K562 (cell line): ENCODE measurements around the gene AGK. TPM values are rescaled to one million over a fixed set of nuclear protein-coding genes. Genes with fewer than 3 reads are reported as not detected.
A peak's percentile ranks its signal among the peaks of the same experiment; 100 is the strongest.

Experiments used
- ATAC-seq: fragments of 200-7000 bp; cut with Tn5 transposase; 3 replicates; pipeline ENCODE4 v1.9.1; 2020; ENCODE audit warnings: moderate library complexity
- BruUV-seq: library from RNA; stranded (reverse); fragments of 400-500 nt; replicated peaks from 2 replicates; lab custom pipeline; 2021; lab: Mats Ljungman, UMichigan
- CTCF ChIA-PET: fragments of 300-600 bp; formaldehyde crosslinking; extraction: SDS; loops from one replicate; lab custom pipeline; 2021; ENCODE audit warnings: low intra/inter-chr PET ratio; lab: Yijun Ruan, JAX
- POLR2A ChIA-PET: fragments of 300-600, 350-650 bp; sonication (Branson Sonifier 250); formaldehyde crosslinking; extraction: SDS; loops from one replicate; lab custom pipeline; 2021; ENCODE audit warnings: antibody characterized with exemption, inconsistent platforms; lab: Yijun Ruan, JAX
- DNase-seq, 4 experiments: peaks; one replicate each; pipeline versions ENCODE4 v3.0.0 to v3.0.0-alpha.2; 2011 to 2018; ENCODE audit warnings: low spot score in 3 of 4, mixed read lengths in 3 of 4; ENCODE audit errors: extremely low read depth in 1 of 4
- FAIRE-seq: peaks from 2 replicates; lab custom pipeline; 2011; peaks lifted over from hg19 to GRCh38; lab: Jason Lieb, UNC
- H2AFZ ChIP-seq: 2 replicates; pipeline ENCODE4 v1.6.0; 2011; ENCODE audit warnings: low read depth, low read length, control low read depth, inconsistent platforms
- H3K27ac ChIP-seq: fragments of 200-600 bp; 3 replicates; pipeline ENCODE4 v1.8.0; 2011; ENCODE audit warnings: low read depth, mild to moderate bottlenecking, control low read depth, inconsistent platforms, low read length, moderate library complexity, mixed read lengths; ENCODE audit errors: extremely low read depth
- H3K27me3 ChIP-seq, 2 experiments: fragments of 300-600 bp in 1 of 2; 2 replicates in 1 of 2; 3 replicates in 1 of 2; pipeline versions ENCODE4 v1.6.0 to v1.8.0; 2011; ENCODE audit warnings: inconsistent platforms in 2 of 2, low read length in 2 of 2, mild to moderate bottlenecking in 1 of 2, mixed read lengths in 1 of 2, moderate library complexity in 1 of 2; ENCODE audit not compliant: control insufficient read depth in 2 of 2, insufficient read depth in 2 of 2
- H3K36me3 ChIP-seq: fragments of 300-600 bp; 3 replicates; pipeline ENCODE4 v1.8.0; 2011; ENCODE audit warnings: mild to moderate bottlenecking, low read length, inconsistent platforms; ENCODE audit not compliant: control insufficient read depth, insufficient read depth
- H3K4me1 ChIP-seq, 2 experiments: fragments of 200-600 bp in 1 of 2; replicated peaks in 1 of 2; 2 replicates in 1 of 2; 3 replicates in 1 of 2; pipeline versions ENCODE4 v1.5.1 to v1.8.0; 2011; ENCODE audit warnings: inconsistent platforms in 2 of 2, low read length in 2 of 2, mild to moderate bottlenecking in 1 of 2, mixed read lengths in 1 of 2, moderate library complexity in 1 of 2; ENCODE audit not compliant: control insufficient read depth in 2 of 2, insufficient read depth in 2 of 2
- H3K4me2 ChIP-seq: 2 replicates; pipeline ENCODE4 v1.6.1; 2011; ENCODE audit warnings: low read length, control low read depth, inconsistent platforms, mixed read lengths; ENCODE audit not compliant: insufficient read depth
- H3K4me3 ChIP-seq: fragments of 200-600 bp; sonication (generic), shearing (Covaris generic); 2 replicates; pipeline ENCODE4 v1.5.1; 2016; ENCODE audit warnings: control low read depth, inconsistent platforms
- H3K79me2 ChIP-seq: fragments of 200-600 bp; 3 replicates; pipeline ENCODE4 v1.8.0; 2011; ENCODE audit warnings: low read length, inconsistent platforms; ENCODE audit not compliant: control insufficient read depth, insufficient read depth
- H3K9ac ChIP-seq, 2 experiments: 2 replicates each; pipeline versions ENCODE4 v1.6.0 to v1.6.1; 2011; ENCODE audit warnings: low read depth in 2 of 2, low read length in 2 of 2, control low read depth in 1 of 2, inconsistent platforms in 1 of 2, mild to moderate bottlenecking in 1 of 2, mixed read lengths in 1 of 2; ENCODE audit not compliant: insufficient read depth in 1 of 2
- H3K9me1 ChIP-seq: one replicate; pipeline ENCODE4 v1.6.0; 2011; ENCODE audit warnings: inconsistent platforms, mild to moderate bottlenecking, low read length, moderate library complexity; ENCODE audit not compliant: control insufficient read depth, insufficient read depth
- H3K9me3 ChIP-seq: replicated peaks from 2 replicates; pipeline ENCODE4 v1.5.1; 2011; ENCODE audit warnings: low read depth, low read length, inconsistent platforms; ENCODE audit not compliant: control insufficient read depth, insufficient read depth
- H4K20me1 ChIP-seq: replicated peaks from 2 replicates; pipeline ENCODE4 v1.6.1; 2011; ENCODE audit warnings: low read length, inconsistent platforms, mixed read lengths; ENCODE audit not compliant: control insufficient read depth, insufficient read depth
- C11orf30 ChIP-seq: fragments of 450-650 bp; IDR thresholded peaks from 2 replicates; pipeline ENCODE4 v1.6.1; 2016; ENCODE audit warnings: low read depth, mild to moderate bottlenecking
- CEBPG ChIP-seq, 3 experiments: fragments of 200-800 bp in 1 of 3; sonication (Bioruptor generic) in 1 of 3; sonication (generic) in 1 of 3; formaldehyde crosslinking in 1 of 3; IDR thresholded peaks in 2 of 3; conservative IDR thresholded peaks in 1 of 3; 2 replicates each; pipeline versions ENCODE4 v1.6.1 to v1.8.0; 2016 to 2022; ENCODE audit warnings: missing compliant biosample characterization in 2 of 3, missing genetic modification characterization in 2 of 3, mild to moderate bottlenecking in 1 of 3, missing genetic modification reagents in 1 of 3
- FOXP4 ChIP-seq: sonication (generic); formaldehyde crosslinking; IDR thresholded peaks from 2 replicates; pipeline ENCODE4 v1.8.0; 2022; ENCODE audit warnings: mild to moderate bottlenecking, missing genetic modification reagents, borderline replicate concordance
- RBM39 ChIP-seq: fragments of 200-400 bp; formaldehyde crosslinking; optimal IDR thresholded peaks from 2 replicates; pipeline ENCODE3; 2018; ENCODE audit warnings: low read depth, low read length
- TRIM24 ChIP-seq, 2 experiments: fragments of 450-650 bp; IDR thresholded peaks; 2 replicates each; pipeline ENCODE4 v1.6.1; 2016
- ZC3H11A ChIP-seq: IDR thresholded peaks from 2 replicates; pipeline ENCODE4 v1.6.1; 2012; ENCODE audit warnings: low read depth, low read length, improper control_type of control experiment
- ZNF316 ChIP-seq: fragments of 450-650 bp; IDR thresholded peaks from 2 replicates; pipeline ENCODE4 v1.6.1; 2016
- WGBS: fragments of 100-300 bp; shearing (Covaris generic); methylation state at CpG from one replicate; pipeline ENCODE4 v1.1.6; 2016; ENCODE audit warnings: low coverage, mixed read lengths; ENCODE audit not compliant: insufficient coverage; ENCODE audit errors: missing lambda C conversion rate; 5-methylcytosine and 5-hydroxymethylcytosine counted together
- in situ Hi-C: fragments of 300-500 bp; cut with MboI; formaldehyde crosslinking; loops from 4 replicates; pipeline ENCODE4 v1.15.0; 2018; ENCODE audit warnings: inconsistent platforms, mixed read lengths
- intact Hi-C: fragments of 100-400 bp; cut with micrococcal nuclease; formaldehyde crosslinking; loops from 2 replicates; pipeline ENCODE4 v1.14.2; 2022
- polyA plus RNA-seq, 8 experiments: library from polyadenylated mRNA; depleted of rRNA in 4 of 8; stranded (reverse) in 5 of 8; unstranded in 3 of 8; fragments of >200 nt; fragmentation: Nextera tagmentation in 2 of 8; fragmentation: Illumina TruSeq in 1 of 8; extraction: Ambion mirVana in 2 of 8; extraction: Trizol in 1 of 8; gene quantifications; 2 replicates each; pipeline versions ENCODE4 v1.2.1 to v1.2.3, GENCODE V29; 2011 to 2014; ENCODE audit warnings: inconsistent platforms in 1 of 8, missing spikeins in 1 of 8
- total RNA-seq, 7 experiments: library from RNA; depleted of rRNA in 6 of 7; stranded (reverse); fragments of >200 nt in 6 of 7; fragmentation: Illumina TruSeq in 2 of 7; extraction: Trizol in 2 of 7; gene quantifications; 2 replicates each; pipeline versions ENCODE4 v1.2.1 to v1.2.3, GENCODE V29; 2011 to 2021; ENCODE audit warnings: low replicate concordance in 1 of 7
- TF ChIP-seq, protein P1 (sequence below): sonication (generic); formaldehyde crosslinking; IDR thresholded peaks from 2 replicates; pipeline ENCODE4 v1.8.0; 2022; ENCODE audit warnings: mild to moderate bottlenecking, missing genetic modification reagents
- TF ChIP-seq, protein P2 (sequence below): fragments of 450-650 bp; IDR thresholded peaks from 2 replicates; pipeline ENCODE4 v1.6.1; 2017; ENCODE audit warnings: antibody characterized with exemption

The AGK gene
- total and polyA plus RNA-seq, 9 of the 15 experiments (the other 6 are each of a cell fraction or from before 2014, with no cell fraction given) = 50.7 to 128 (median 71.8) TPM

- Histone ChIP-seq H3K27me3 (peaks cover 15 to 20% of the 10 kb centered on the region in 2 experiments), H3K9ac (no peak overlapping the region), H3K4me1 (no peaks in the 10 kb centered on the region), H3K27ac (no peak overlapping the region), H2AFZ (no peak overlapping the region), H4K20me1 (no peaks in the 10 kb centered on the region), H3K79me2 (no peaks in the 10 kb centered on the region), H3K4me3 (no peak overlapping the region), H3K9me3 (no peaks in the 10 kb centered on the region)
- no peak for FAIRE-seq
- BruUV-seq = no TSS peak
- in situ Hi-C loops (loop anchor here (25.0 kb wide), 1 partner anchor 716 kb away; no protein-coding TSS in a partner anchor), intact Hi-C loops (no loop called here)
- POLR2A ChIA-PET = interaction anchor here (0.8 kb wide), 1 partner anchor 22 kb away, joined by 3 read pairs; no protein-coding TSS in a partner anchor
- ATAC-seq = no peak
- 0% methylated on average over 3 of the region's 3 CpGs for WGBS
- DNase-seq = no peak
- TF ChIP-seq, protein P1, sequence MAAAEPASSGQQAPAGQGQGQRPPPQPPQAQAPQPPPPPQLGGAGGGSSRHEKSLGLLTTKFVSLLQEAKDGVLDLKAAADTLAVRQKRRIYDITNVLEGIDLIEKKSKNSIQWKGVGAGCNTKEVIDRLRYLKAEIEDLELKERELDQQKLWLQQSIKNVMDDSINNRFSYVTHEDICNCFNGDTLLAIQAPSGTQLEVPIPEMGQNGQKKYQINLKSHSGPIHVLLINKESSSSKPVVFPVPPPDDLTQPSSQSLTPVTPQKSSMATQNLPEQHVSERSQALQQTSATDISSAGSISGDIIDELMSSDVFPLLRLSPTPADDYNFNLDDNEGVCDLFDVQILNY (CRISPR knock-in tag) = no peak
- TF ChIP-seq FOXP4 (no peak), RBM39 (no peak), ZC3H11A (no peak), CEBPG (CRISPR knock-in tag; IDR thresholded peaks at IDR 0.05) (no peak), CEBPG (tag; conservative IDR thresholded peaks at IDR 0.05 in 1 of 2, IDR thresholded peaks at IDR 0.05 in 1 of 2) (0 out of 4 replicates have a peak, but pooled peaks of 1 of the 2 experiments have one; percentile 4), C11orf30 (peak; percentile 56; the same call in 1 of the 2 replicates), TRIM24 (IDR thresholded peaks at IDR 0.05) (no peak), ZNF316 (peak; percentile 74)
- TF ChIP-seq, protein P2, sequence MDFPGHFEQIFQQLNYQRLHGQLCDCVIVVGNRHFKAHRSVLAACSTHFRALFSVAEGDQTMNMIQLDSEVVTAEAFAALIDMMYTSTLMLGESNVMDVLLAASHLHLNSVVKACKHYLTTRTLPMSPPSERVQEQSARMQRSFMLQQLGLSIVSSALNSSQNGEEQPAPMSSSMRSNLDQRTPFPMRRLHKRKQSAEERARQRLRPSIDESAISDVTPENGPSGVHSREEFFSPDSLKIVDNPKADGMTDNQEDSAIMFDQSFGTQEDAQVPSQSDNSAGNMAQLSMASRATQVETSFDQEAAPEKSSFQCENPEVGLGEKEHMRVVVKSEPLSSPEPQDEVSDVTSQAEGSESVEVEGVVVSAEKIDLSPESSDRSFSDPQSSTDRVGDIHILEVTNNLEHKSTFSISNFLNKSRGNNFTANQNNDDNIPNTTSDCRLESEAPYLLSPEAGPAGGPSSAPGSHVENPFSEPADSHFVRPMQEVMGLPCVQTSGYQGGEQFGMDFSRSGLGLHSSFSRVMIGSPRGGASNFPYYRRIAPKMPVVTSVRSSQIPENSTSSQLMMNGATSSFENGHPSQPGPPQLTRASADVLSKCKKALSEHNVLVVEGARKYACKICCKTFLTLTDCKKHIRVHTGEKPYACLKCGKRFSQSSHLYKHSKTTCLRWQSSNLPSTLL = no peak
- TF ChIP-seq, all 486 proteins: peak for 3
- CTCF ChIA-PET = no interaction called here
- H3K36me3 ChIP-seq = no peaks in the 10 kb centered on the region
- no peaks in the 10 kb centered on the region for H3K9me1 ChIP-seq
- no peak overlapping the region for H3K4me2 ChIP-seq
These were observed 22.8 kb upstream of the AGK start for GRCh38 chr7:141528399-141528798.
